DMS114 treated with DMSO at 0.1 percent for 48 hours (cell line): Measurements from ENCODE around the gene FOSL2.

Source experiments
- DNase-seq: peaks from one replicate; lab custom pipeline; 2025; ENCODE audit not compliant: unreplicated experiment; lab: John Stamatoyannopoulos, UW

The FOSL2 gene

DNA sequence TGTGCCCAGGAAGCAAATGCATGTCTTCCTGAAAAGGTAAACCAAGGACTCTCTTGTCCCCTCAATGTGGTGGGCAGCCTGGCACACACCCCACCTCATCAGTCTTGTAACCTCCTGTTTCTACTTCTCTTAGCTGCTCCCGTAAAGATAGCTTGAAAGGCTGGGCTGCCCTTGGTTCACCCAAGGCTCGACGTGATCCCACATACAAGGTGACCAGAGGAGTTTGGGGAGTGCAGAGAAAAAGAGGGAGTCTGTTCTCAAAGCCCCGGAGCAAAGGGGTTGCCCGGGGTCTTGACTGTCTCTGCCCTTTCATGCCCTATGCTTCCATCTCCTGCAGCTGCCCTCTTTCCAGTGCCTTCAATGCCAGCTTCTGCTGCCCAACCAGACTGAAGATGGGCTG is 18.3 kb upstream of the FOSL2 start:
- DNase-seq, result no peak

DNA sequence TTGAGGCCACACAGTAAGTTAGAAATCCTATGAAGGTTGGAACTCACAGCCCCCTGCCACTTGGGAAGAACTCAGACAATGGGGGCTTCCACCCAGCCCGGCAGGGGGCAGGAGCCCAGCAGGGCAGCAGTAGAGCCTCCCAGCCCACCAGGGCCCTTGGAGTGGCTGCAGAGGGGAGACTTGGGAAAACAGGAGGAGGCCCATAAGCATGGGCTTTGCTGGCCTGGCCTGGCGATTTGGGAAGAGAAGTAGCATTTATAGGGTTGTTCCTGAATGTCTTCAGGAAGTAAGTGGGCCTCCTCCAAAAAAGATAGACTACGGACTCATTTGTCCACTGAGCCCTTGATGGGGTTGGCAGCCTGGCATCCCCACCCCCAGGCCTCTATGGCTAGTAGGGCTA is 17.4 kb upstream of the FOSL2 start:
- no peak for DNase-seq

DNA sequence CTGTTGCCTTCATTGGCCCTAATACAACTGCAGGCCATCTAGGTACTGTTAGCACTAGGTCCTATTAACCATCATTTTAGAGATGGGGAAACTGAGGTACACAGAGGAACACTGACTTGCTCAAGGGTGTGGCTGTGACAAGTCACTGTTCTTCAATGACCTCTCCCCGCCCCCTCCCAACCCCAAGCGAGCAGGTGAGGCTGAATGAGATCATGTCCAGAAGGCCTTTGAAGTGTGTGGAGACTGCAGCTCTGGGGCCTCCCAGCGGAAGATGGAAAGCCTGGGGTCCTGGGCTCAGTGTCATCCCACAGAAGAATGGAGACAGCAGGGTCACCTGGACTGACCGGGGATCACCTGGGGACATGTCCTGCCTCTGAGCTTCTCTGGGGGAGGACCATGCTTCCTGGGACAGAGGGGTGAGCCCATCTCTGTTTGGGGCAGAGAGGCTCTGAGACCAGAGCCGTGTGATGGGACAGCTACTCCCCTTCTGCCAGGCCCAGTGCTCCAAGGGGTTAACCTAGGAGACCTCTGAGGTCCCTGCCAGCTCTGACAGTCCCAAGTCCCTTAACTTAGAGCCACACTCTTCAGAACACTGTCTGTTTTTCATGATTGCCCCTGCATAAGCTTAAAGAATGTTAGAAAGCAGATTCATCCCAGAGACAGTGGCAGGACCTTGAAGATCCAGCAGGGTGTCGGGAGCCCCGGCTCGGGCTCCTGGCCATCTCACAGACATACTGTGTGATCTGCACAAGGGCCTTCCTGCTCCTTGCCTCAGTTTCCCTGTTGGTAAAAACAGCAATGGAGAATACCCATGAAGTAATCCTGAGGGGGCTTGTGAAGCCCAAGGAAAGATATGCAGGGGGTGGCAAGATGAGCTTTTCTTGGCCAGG is 16.7 kb upstream of the FOSL2 start:
- DNase-seq, result no peak

DNA sequence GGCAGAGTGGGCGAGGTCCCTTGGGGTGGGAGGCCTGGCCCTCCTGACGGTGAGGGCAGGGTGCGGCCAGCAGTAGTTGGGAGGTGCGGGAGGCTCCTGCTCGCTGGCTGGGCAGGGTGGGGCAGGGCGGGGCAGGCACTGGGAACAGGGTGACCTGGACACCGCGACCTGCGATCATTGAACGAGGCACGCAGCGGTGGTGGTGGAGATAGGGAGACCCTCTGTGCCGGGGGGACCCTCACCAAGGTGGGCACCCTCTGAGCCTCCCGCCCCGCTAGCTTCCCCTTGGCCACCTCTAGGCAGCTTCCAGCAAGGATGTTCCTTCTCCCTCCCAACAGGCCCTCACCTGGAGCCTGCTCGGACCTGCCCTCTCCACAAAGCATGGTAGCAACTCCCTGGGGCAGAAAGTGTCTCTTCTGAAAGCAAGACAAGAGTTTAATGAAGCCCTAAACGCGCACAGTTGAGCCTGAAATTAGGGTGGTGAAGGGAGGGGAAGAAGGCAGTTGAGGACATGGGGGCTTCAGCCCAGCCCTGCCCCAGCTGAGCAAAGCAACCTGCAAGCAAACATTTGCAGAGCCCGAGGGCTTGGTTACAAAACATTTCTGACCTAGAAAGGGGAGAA is 15.4 kb upstream of the FOSL2 start:
- no peak for DNase-seq

DNA sequence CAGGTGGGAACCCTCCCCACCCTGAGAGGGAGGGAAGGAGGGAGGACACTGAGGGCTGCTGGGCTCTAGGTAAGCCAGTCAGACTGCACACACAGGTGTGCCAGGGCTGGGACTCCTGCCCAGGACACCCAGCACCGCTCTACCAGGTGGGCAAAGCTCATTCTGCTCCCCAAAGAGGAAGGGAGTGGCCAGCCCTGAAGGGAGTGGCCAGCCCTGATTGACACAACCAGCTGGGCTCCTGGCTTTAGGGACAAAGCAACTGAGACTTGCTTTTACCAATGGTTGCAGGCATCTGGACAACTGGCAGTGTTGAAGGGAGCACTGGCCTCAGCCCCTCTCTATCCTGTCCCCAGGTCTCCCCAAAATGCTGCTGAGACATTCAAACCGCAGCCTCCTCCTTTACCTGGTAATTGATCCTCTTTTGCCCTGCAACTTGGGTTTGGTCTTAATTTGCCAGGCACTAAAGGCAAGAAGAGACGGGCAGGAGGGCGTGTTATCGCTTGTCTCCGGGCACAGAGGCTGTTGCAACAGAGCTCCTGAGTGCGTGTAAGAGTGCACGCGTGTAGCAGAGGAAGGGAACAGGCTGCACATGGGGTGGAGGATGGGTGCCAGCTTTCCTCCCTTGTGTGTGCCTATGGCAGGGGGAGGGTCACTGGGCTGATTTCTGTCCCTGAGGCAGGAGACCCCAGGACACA is 14.5 kb upstream of the FOSL2 start:
- no peak for DNase-seq

DNA sequence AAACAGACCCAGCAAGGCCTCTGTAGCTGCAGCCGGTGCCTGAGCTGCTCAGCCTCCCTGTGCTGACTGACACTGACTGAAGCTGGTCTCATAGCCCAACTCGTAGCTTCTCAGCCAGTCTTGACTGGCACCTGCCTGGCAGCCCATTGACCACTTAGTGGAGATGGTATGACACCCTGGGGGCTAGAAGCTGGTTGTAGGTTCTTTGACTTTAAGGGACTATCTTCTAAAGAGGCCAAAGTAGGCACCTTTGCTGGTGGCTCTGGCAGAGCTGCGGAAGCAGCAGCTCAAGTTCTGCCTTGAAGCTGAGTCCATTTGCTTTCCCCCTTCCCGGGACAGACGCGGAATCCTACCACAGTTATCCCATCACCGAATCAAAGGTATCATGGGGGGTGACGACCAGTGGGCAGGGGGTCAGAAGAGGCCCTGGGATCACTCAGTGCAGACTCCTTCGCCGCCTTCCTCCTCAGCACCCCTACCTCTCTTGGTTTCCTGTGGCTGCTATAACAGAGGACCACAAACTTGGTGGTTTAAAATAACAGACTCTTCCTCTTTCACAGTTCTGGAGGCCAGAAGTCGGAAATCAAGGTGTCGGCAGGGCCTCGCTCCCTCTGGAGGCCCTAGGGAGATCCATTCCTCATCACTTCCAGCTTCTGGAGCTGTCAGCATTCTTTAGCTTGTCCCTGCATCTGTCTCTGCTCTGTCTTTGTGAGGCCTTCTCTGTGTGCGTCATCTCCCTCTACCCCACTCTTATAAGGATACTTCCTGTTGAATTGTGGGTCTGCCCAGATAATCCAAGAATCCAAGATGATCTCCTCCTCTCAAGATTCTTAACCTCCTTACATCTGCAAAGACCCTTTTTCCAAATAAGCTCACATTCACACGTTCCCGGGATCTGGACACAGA is 13.7 kb upstream of the FOSL2 start:
- no peak for DNase-seq

DNA sequence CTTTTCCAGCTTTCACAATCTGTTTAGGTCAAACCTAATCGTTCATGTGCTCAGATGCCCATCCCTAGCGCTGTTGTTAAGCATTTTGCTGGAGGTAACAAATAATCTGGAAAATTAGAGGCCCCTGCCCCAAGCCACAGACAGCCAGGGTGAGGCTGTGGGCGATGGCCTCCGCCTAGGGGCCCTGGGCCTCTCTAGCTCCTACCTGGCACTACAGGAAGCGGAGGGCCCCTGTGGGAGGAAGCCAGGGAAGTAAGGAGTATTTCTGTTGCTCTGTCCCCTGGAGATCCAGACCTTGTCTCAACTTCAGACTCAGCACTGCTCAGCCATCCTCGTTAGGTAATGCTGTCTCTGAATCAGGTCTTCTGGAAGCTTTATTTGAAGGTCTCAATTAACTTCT is 12.4 kb upstream of the FOSL2 start:
- no peak for DNase-seq

DNA sequence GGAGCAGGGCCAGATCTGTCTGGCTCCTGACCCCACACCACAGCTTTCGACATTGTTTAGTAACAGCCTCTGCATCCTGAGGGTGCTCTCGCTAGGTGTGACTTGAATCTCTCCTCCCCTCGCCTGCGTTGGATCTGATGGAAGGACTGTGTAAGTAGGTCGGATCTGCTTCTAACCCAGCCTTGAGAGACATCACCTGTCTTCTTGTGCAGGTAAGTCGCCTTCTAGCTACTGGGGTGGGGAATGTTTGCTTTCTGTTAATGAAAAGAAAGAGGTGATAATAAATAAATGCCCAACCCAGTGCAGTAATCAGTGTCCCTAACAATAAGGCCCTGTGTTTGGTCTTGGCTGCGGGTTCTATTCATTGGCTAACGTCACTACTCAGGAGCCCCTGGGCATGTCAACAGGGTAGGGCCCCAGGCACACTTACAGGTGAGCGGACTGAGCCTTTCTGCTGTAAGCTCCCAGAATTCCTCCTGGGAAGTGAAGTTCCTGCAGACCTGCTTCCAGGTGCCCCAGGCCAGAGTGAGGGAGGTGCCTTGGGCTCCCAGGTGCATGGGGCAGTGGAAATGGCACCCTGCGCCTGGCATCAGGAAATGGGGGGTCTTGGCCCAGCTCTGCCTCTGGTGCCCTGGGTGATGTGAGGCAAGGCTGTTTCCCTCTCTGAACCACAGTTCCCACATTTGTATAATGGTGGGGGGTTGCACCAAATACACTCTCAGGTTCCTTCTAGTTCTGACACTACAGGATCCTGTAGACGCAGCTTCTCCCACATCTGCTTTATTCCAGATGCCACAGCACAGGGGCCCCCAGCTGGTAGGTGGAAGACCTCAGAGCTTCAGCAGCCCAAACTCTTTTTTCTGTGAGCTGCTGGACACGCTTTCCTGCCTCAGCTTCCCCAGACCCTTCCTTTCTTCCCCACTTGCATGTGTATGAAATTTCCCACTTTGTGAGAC is 11.2 kb upstream of the FOSL2 start:
- no peak for DNase-seq

DNA sequence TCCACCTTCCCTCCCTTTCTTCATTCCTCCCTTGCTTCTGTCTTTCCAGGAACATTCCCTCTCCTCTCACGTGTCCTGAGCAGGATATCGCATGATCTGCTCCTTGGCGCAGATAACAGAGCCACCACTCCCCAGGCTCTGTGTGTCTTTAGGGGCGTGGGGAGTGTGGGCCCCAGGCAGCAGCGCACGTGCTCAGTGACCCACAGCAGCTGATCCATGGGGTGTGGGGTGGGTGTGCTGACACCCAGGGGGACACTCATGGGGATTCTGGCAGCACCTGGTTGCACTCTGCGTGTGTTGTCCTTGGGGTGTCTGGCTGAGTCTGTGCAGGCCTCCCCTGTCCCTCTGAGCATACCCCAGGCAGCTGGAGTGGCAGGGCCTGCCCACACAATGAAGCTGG is 9.9 kb upstream of the FOSL2 start:
- DNase-seq, result no peak

DNA sequence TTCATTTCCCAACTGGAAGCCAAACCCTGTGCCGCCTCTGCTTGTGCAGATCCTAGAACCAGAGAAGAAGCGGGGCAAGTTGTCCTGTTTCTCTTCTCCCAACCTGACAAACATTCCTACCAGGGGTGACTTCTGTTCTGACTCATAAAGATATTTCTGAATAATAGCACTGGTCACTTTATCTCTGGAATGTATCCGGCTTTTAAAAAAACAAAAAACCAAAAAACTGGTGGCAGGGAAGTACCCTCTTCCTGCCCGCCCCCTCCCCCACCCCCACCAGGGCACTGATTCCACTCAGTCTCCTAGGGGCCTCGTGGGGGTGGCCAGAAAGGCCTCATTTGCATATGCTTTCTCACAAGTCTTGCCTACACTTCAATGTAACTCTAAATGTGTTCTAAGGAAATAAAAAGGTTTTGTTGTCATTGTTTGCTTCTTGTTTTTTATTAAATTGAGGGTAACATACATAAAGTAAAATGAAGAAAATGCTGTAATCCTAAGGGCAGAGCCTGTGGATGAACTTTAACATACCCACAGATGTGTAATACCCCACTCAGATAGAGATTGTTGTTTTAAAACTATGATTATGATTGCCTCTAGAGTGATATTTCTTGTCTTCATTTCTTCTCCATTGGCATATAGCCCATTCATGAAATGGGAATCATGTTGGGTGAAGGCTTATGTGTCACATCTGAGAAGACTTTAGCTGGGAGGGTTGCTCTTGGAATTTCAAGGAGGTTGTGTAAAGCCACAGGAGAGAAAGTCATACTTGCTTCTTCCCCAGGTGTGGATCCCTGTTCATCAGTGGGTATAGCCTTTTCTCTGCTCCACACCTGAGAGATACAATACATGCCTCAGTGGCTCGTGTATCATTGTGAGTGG is 5.3 kb upstream of the FOSL2 start:
- DNase-seq, result no peak

DNA sequence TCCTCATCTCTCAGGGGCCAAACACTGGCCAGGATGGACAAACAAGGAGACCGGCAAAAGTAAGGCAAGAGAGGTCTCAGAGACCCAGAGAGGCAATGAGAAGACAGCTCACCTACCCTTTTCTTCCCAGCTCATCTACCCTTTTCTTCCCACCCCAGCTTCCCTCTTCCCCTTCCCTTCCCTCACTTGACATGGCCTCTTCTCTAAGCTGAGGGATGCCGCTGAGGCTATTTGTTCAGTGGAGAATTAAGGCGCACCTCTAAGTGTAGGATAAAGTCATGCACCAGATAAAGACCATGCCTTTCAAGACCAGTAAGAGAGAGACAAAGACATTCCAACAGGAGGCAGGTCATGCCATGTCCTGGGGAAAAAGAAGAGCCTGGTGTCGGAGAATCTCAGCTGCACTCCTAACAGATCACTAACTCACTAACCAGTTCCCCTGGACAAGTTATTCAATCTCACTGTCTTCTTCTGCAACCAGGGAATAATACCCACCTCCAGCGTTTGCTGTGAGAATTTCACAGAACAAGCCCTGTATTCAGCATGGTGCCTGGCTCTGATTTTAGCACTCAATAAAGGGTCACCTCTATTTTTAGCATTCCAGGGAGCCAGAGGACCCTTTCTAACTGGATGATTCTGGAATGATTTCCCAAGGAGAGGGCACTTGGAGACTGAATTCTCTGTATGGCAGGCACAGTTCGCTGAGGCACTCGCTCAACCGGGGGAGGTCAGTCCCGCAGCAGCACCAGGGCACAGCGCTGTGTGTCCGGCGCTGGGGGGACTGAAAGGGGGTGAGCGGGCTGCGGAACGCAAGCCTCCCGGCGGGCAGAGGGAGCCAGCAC is 3.0 kb upstream of the FOSL2 start:
- no peak for DNase-seq

DNA sequence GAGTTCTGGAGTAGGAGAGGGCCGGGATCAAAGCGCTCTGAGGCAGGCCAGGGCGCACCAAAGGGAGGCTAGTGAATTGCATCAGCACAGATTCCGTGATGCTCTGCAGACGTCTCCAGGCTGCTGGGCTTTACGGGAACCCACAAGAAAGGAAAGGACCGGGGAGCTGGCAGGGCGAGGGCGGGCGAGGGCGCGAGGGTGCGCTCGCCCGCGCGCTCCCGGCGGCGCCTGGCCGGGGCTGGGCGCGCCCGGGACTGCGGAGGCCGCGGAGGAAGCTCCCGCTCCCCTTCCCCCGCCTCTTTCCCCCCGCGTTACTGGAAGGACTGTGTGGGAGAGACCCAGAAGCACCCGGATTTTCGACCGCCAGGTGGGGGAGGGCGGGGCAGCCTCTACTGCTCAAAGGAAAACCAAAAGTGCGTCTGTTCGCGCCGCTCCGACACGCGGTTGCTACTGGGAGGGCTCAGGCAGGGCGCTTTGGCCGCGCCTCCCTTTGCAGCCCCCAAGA is 2.4 kb upstream of the FOSL2 start:
- peak; percentile 38 for DNase-seq

DNA sequence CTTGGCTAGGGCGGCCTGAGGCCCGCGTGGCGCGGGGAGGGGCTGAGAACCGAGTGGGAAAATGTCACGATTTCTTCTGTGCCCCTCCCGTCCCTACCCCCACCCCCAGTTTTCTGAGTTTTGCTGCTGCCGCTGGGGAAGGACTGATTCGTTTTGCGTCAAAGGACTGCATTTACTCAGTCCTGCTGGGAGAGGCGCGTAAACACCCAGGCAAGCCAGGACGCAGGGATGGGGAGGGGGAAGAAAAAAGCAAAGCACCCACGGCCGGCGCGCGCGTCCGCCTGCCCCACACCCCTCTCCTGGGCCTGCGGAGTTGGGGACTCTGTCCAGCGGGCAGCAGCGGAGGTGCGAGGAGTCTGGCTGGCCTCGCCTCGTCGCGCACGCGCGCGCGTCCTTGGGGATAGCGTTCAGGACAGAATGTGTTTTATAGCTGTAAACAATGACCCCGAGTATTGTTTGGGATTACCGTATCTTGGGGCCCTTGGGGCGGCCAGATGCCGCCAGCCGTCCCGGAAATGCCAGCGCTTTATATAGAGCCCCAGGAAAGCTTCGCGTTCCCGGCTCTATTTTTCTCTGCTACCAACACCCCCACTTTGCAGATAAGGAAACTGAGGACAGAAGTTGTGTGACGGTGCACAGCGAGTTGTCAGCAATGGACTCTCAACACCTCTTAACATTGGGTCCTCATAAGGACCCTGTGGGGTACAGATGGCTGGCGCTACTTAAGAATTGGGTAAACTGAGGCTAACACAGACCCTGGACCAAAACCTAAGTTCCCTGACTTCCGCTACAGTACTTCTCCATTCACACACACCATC is 1.7 kb upstream of the FOSL2 start:
- DNase-seq, result peak; percentile 38

DNA sequence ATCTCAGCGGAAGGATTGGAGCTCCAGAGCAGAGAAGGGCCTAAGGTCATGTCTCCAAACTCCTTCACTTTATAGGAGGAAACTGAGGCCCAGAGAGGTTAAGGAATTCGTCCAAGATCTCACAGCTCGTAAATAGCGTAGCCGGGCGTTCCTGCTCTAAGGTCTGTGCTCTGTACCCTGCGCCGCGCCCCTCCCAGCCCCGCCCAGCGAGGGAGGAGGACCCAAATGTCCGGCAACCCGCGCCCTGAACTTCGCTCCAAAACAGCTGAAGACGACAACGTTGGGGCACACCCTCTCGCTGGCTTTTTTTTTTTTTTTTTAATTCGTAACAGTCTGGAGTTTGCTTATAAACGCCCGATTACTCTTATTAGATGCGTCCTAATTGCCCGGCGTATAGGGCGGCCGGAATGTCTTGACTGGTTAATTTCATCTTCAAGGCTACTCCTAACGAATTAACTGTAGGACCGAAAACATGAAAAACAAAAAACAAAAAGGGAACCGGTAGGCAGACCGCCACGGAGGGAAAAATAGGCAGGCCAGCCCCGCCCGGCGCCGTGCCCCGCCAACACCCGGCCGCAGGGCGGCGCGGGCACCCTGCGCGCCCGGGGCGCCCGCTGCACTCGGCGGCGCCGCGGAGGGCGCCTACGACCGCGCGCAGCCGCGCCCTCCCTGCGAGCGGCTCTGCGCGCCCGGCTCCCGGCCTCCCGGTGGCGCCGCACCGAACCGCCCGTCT is 928 bp upstream of the FOSL2 start:
- DNase-seq, result peak; percentile 59

DNA sequence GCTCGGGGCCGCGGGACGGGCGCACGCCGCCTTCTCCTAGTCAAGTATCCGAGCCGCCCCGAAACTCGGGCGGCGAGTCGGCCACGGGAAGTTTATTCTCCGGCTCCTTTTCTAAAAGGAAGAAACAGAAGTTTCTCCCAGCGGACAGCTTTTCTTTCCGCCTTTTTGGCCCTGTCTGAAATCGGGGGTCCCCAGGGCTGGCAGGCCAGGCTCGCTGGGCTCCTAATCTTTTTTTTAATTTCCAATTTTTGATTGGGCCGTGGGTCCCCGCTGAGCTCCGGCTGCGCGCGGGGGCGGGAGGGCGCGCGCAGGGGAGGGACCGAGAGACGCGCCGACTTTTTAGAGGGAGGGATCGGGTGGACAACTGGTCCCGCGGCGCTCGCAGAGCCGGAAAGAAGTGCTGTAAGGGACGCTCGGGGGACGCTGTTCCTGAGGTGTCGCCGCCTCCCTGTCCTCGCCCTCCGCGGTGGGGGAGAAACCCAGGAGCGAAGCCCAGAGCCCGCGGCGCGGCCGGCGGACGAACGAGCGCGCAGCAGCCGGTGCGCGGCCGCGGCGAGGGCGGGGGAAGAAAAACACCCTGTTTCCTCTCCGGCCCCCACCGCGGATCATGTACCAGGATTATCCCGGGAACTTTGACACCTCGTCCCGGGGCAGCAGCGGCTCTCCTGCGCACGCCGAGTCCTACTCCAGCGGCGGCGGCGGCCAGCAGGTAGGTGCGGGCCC is 617 bp downstream of the FOSL2 start:
- peak; percentile 19 for DNase-seq
